Measurements from ENCODE around the gene CACFD1. TPM values are rescaled to one million over a fixed set of nuclear protein-coding genes. Genes with fewer than 3 reads are reported as not detected.

Gene CACFD1
- total and polyA plus RNA-seq, 10 donors = 4.7 to 14.2 (median 11.9) TPM

DNA sequence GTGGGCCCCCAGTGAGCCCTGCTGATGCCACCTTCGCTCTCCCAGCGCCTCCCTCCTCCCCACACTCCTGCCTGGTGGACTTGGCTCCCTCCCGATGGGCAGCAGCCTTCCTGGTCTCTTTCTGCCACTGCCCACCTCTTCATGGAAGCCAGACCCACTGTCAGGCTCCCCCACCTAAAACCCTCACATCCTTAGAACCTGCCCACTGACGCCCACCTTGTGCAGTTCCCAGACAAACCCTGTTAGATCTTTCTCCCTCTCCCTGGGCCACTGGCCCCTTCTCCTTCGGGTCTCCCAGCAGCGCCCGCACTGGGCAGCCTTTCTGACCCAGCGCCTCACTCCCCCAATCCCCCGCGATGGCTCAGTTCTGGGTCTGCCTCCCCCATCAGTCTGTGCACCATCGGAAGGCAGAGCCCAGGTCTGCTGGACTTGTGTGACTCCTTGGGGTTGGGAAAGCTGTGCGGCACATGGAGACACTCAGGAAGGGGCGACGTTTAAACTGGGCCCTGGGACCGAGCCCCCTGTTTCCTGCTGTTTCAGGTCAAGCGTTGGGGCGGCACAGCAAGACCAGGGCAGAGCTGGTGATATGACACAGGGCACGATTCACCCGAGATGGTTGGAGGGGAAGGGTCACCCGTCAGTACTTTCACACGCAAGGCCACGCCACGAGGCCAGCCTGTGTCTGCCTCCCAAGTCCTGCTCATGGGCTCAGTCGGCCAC, 47.6 kb downstream of the CACFD1 start:
- H3K36me3 ChIP-seq = no peaks in the 10 kb centered on the region
- no peak overlapping the region for H3K4me3 ChIP-seq
- peaks cover 0 to 12% (median 8%) of the 10 kb centered on the region in 8 donors for H3K9me3 ChIP-seq
- intact Hi-C loops (cut with DNase I; ENCODE audit: low total_unique reads) = no loop called here
- 85 to 94% (median 89%) methylated on average over 24 of the region's 24 CpGs for WGBS, 5 donors
- no peak for TF ChIP-seq POLR2A (IDR thresholded peaks at IDR 0.05)
- peaks cover 0 to 38% (median 0%) of the 10 kb centered on the region in 7 donors for H3K27me3 ChIP-seq (replicated peaks in 1 of 7)
- H3K4me1 ChIP-seq = peaks cover 8 to 42% (median 28%) of the 10 kb centered on the region in 6 donors
- no peak for DNase-seq
- peak overlapping the region in 5 of 8 donors; percentile 45 to 73 (median 65) for H3K27ac ChIP-seq

GRCh38 chr9:133508046-133508445, 48.3 kb downstream of the CACFD1 start:
- TF ChIP-seq POLR2A (IDR thresholded peaks at IDR 0.05) (no peak), CTCF (IDR thresholded peaks at IDR 0.05 in 8 of 11, conservative IDR thresholded peaks at IDR 0.05 in 3 of 11) (no peak)
- H3K9me3 ChIP-seq = peaks cover 0 to 5% (median 1%) of the 10 kb centered on the region in 8 donors
- H3K27ac ChIP-seq = peak overlapping the region in 1 of 8 donors; percentile 72
- no peaks in the 10 kb centered on the region for H3K36me3 ChIP-seq
- 86 to 95% (median 89%) methylated on average over 8 of the region's 8 CpGs for WGBS, 5 donors
- H3K4me1 ChIP-seq = peaks cover 8 to 42% (median 28%) of the 10 kb centered on the region in 6 donors
- H3K4me3 ChIP-seq = no peak overlapping the region
- intact Hi-C loops (cut with DNase I; ENCODE audit: low total_unique reads) = no loop called here
- H3K27me3 ChIP-seq (replicated peaks in 1 of 7) = peaks cover 0 to 38% (median 0%) of the 10 kb centered on the region in 7 donors
- DNase-seq = no peak

DNA sequence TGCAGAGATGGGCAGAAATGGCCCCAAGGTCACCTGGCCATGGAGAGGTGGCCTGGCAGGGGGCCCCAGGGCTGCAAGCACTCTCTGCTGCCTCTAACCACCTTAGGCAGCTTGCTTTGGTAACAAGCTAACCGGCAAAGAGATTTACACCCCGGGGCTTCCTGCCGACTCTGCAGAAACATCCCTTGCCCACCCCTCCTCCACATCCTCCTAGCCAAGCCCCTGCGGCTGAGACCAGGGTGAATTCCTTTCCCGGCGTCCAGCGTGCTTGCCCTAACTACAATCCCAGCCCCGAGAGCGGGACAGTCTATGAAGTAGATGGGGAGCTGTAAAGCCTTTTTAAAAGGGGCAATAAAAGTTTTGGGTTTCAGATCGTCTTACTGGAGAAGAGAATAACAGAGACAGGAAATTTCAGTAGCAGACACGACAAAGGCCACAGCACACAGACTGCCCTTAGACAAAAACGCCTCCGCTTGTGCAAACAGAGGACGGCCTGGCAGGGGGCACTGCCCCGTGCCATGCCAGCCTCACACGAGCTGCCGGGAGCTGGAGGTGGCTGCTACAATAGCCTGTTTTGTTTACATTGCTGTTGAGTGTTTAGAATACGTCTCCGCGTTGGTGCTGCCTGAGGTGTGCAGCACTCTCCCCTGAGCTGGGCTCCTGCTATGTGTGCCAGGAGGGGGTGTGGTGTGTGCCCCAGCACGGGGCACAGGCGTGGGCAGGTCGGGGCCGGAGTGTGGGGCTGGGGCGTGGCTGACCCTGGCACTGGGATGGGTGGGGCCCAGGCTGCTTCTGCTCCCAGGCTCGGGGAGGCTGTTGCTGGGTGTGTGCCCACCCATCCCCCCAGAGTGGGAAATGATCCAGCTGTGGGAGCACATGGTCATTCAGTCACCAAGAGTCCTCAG, 49.7 kb downstream of the CACFD1 start:
- Histone ChIP-seq H3K36me3 (no peaks in the 10 kb centered on the region), H3K4me3 (peak overlapping the region in 1 of 8 donors; percentile 16), H3K4me1 (peaks cover 8 to 42% (median 29%) of the 10 kb centered on the region in 6 donors), H3K27ac (peak overlapping the region in 7 of 8 donors; percentile 29 to 70 (median 58)), H3K27me3 (replicated peaks in 1 of 7) (peaks cover 0 to 39% (median 0%) of the 10 kb centered on the region in 7 donors), H3K9me3 (no peaks in the 10 kb centered on the region)
- DNase-seq = no peak
- intact Hi-C loops (cut with DNase I; ENCODE audit: low total_unique reads) = no loop called here
- TF ChIP-seq CTCF (IDR thresholded peaks at IDR 0.05 in 8 of 11, conservative IDR thresholded peaks at IDR 0.05 in 3 of 11) (no peak), POLR2A (IDR thresholded peaks at IDR 0.05) (no peak), POLR2AphosphoS5 (IDR thresholded peaks at IDR 0.05) (no peak)
- 1 to 12% (median 11%) methylated on average over 12 to 26 of the region's 26 CpGs for WGBS, 5 donors

DNA sequence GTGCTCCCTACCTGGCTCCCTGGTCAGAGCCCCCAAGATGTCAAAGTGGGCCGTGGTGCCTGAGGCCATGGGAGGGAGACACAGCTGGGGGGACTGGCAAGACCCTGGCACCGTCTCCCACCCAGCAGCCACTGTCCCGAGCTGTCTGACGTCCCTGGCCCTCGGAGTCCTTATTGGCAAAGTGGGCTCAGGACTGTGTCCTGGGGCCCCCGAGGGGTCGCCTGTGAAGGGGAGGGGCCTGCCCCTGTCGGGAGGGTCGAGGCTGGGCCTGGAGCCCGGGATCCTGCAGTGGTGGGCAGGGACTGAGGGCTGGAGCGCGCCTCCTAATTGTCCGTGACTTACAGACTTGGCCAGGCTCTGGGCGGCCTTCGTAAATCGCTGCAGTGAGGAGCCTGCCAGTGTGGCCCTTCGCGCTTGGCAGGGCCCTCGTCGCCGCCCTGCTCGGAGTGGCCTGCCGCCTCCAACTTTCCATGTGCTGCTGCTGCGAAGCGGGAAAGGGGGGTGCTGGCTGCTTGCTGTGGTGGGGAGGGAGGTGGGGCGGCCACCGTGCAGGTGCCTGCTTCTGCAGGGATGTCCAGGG, 51.2 kb downstream of the CACFD1 start:
- Histone ChIP-seq H3K4me1 (peaks cover 8 to 50% (median 29%) of the 10 kb centered on the region in 6 donors), H3K36me3 (no peaks in the 10 kb centered on the region), H3K27ac (no peak overlapping the region), H3K4me3 (no peak overlapping the region), H3K27me3 (replicated peaks in 1 of 7) (peaks cover 0 to 54% (median 0%) of the 10 kb centered on the region in 7 donors), H3K9me3 (no peaks in the 10 kb centered on the region)
- WGBS, 5 donors = 88 to 94% (median 92%) methylated on average over 25 to 27 of the region's 27 CpGs
- no peak for TF ChIP-seq POLR2AphosphoS5 (IDR thresholded peaks at IDR 0.05)
- no peak for TF ChIP-seq POLR2A (IDR thresholded peaks at IDR 0.05)
- TF ChIP-seq CTCF (IDR thresholded peaks at IDR 0.05 in 8 of 11, conservative IDR thresholded peaks at IDR 0.05 in 3 of 11) = no peak
- no peak for DNase-seq
- intact Hi-C loops (cut with DNase I; ENCODE audit: low total_unique reads) = no loop called here

Data from spleen (tissue), 11 donors.